Trophoblast cell (in vitro differentiated cells and primary cell): ENCODE measurements around the gene CES3.
"Not testable (repeated sequence)": the region's sequence is repeated elsewhere in the genome, so short reads cannot be mapped to it uniquely, and the experiment has no call there.

Experiments
- DNase-seq, 2 donors: peaks; one replicate each; pipeline ENCODE4 v3.0.0-alpha.2; 2016
- H2AFZ ChIP-seq: 2 replicates; pipeline ENCODE4 v1.6.1; 2013; ENCODE audit warnings: low read length, moderate library complexity, mild to moderate bottlenecking; ENCODE audit not compliant: insufficient read depth, poor library complexity
- H2AK5ac ChIP-seq: 2 replicates; pipeline ENCODE4 v1.6.1; 2013; ENCODE audit warnings: mild to moderate bottlenecking, low read length
- H2BK120ac ChIP-seq: 2 replicates; pipeline ENCODE4 v1.6.1; 2013; ENCODE audit warnings: low read length, mild to moderate bottlenecking, moderate library complexity; ENCODE audit not compliant: insufficient read depth, poor library complexity
- H2BK12ac ChIP-seq: 2 replicates; pipeline ENCODE4 v1.6.1; 2013; ENCODE audit warnings: mild to moderate bottlenecking, low read length, moderate library complexity
- H2BK5ac ChIP-seq: 2 replicates; pipeline ENCODE4 v1.6.1; 2013; ENCODE audit warnings: low read length, low read depth, moderate library complexity, mild to moderate bottlenecking; ENCODE audit not compliant: poor library complexity
- H3K14ac ChIP-seq: 2 replicates; pipeline ENCODE4 v1.6.1; 2013; ENCODE audit warnings: mild to moderate bottlenecking, low read length
- H3K18ac ChIP-seq: 2 replicates; pipeline ENCODE4 v1.6.1; 2013; ENCODE audit warnings: mild to moderate bottlenecking, low read length
- H3K23ac ChIP-seq: 2 replicates; pipeline ENCODE4 v1.6.1; 2013; ENCODE audit warnings: low read length
- H3K27ac ChIP-seq: 2 replicates; pipeline ENCODE4 v1.5.1; 2013; ENCODE audit warnings: low read depth, mild to moderate bottlenecking, inconsistent platforms, low read length, moderate library complexity
- H3K27me3 ChIP-seq: 2 replicates; pipeline ENCODE4 v1.6.1; 2013; ENCODE audit warnings: inconsistent platforms, mild to moderate bottlenecking, low read length, moderate library complexity; ENCODE audit not compliant: insufficient read depth
- H3K36me3 ChIP-seq, 2 experiments: 1 replicate in 1 of 2; 2 replicates in 1 of 2; pipeline ENCODE4 v1.6.1; 2013; ENCODE audit warnings: low read length in 2 of 2, mild to moderate bottlenecking in 2 of 2, moderate library complexity in 1 of 2; ENCODE audit not compliant: insufficient read depth in 2 of 2, control insufficient read depth in 1 of 2
- H3K4ac ChIP-seq: 2 replicates; pipeline ENCODE4 v1.6.1; 2013; ENCODE audit warnings: low read depth, mild to moderate bottlenecking, low read length, moderate library complexity
- H3K4me1 ChIP-seq, 2 experiments: 1 replicate in 1 of 2; 2 replicates in 1 of 2; pipeline ENCODE4 v1.6.1; 2013; ENCODE audit warnings: low read length in 2 of 2, mild to moderate bottlenecking in 2 of 2, moderate library complexity in 1 of 2; ENCODE audit not compliant: insufficient read depth in 2 of 2, control insufficient read depth in 1 of 2
- H3K4me2 ChIP-seq: 2 replicates; pipeline ENCODE4 v1.6.1; 2013; ENCODE audit warnings: inconsistent platforms, mild to moderate bottlenecking, low read length, moderate library complexity
- H3K4me3 ChIP-seq: 2 replicates; pipeline ENCODE4 v1.5.1; 2013; ENCODE audit warnings: mild to moderate bottlenecking, low read depth, low read length, inconsistent platforms
- H3K79me1 ChIP-seq: one replicate; pipeline ENCODE4 v1.6.1; 2013; ENCODE audit warnings: low read length
- H3K79me2 ChIP-seq: 2 replicates; pipeline ENCODE4 v1.6.1; 2013; ENCODE audit warnings: low read length, mild to moderate bottlenecking; ENCODE audit not compliant: control insufficient read depth, insufficient read depth, poor library complexity
- H3K9ac ChIP-seq: 2 replicates; pipeline ENCODE4 v1.6.1; 2013; ENCODE audit warnings: mild to moderate bottlenecking, low read length
- H3K9me3 ChIP-seq: 2 replicates; pipeline ENCODE4 v1.6.1; 2013; ENCODE audit warnings: low read depth, mild to moderate bottlenecking, control low read depth, inconsistent platforms, low read length; ENCODE audit not compliant: insufficient read depth
- H4K12ac ChIP-seq: 2 replicates; pipeline ENCODE4 v1.6.1; 2013; ENCODE audit warnings: low read depth, mild to moderate bottlenecking, low read length, moderate library complexity
- H4K8ac ChIP-seq: 2 replicates; pipeline ENCODE4 v1.6.1; 2013; ENCODE audit warnings: low read depth, mild to moderate bottlenecking, low read length, moderate library complexity
- H4K91ac ChIP-seq: one replicate; pipeline ENCODE4 v1.6.1; 2013; ENCODE audit warnings: low read depth, mild to moderate bottlenecking, low read length, moderate library complexity
- WGBS: extraction: QIAGEN DNeasy Blood & Tissue Kit; methylation state at CpG from one replicate; pipeline ENCODE4 v1.1.7; 2013; ENCODE audit warnings: missing lambda C conversion rate; ENCODE audit not compliant: insufficient read length, insufficient coverage; ENCODE audit errors: extremely low coverage; 5-methylcytosine and 5-hydroxymethylcytosine counted together

Gene CES3

GRCh38 chr16:66973716-66974115 is 12.7 kb downstream of the CES3 start:
- H3K9me3 ChIP-seq: no peaks in the 10 kb centered on the region
- no peak overlapping the region for H4K91ac ChIP-seq
- no peak overlapping the region for H3K23ac ChIP-seq
- H3K27ac ChIP-seq: no peak overlapping the region
- H3K79me1 ChIP-seq: no peaks in the 10 kb centered on the region
- H3K14ac ChIP-seq: no peak overlapping the region
- H2AFZ ChIP-seq: no peak overlapping the region
- no peak overlapping the region for H4K8ac ChIP-seq
- H3K18ac ChIP-seq: no peak overlapping the region
- no peaks in the 10 kb centered on the region for H3K4me1 ChIP-seq
- no peak overlapping the region for H3K4me3 ChIP-seq
- no peak overlapping the region for H2BK5ac ChIP-seq
- no peak overlapping the region for H2BK120ac ChIP-seq
- no peak overlapping the region for H2BK12ac ChIP-seq
- H4K12ac ChIP-seq: no peak overlapping the region
- no peak for DNase-seq
- no peaks in the 10 kb centered on the region for H3K79me2 ChIP-seq
- no peak overlapping the region for H3K9ac ChIP-seq
- no peaks in the 10 kb centered on the region for H3K36me3 ChIP-seq
- WGBS: no CpG with 5 or more reads among the region's 6 CpGs
- H2AK5ac ChIP-seq: no peak overlapping the region
- no peaks in the 10 kb centered on the region for H3K27me3 ChIP-seq
- no peak overlapping the region for H3K4me2 ChIP-seq
- H3K4ac ChIP-seq: no peak overlapping the region

- H2BK12ac ChIP-seq, H3K4me2 ChIP-seq, H3K27me3 ChIP-seq, H3K27ac ChIP-seq, H3K79me2 ChIP-seq, H2AK5ac ChIP-seq, H3K4me3 ChIP-seq, H2AFZ ChIP-seq, H4K8ac ChIP-seq, H3K4me1 ChIP-seq, H4K91ac ChIP-seq, H3K9ac ChIP-seq, H3K4ac ChIP-seq, H3K23ac ChIP-seq, H2BK120ac ChIP-seq, H4K12ac ChIP-seq, H2BK5ac ChIP-seq, DNase-seq, H3K9me3 ChIP-seq, H3K36me3 ChIP-seq, H3K14ac ChIP-seq, H3K18ac ChIP-seq, H3K79me1 ChIP-seq: not testable (repeated sequence)
- WGBS: no CpG with 5 or more reads among the region's 32 CpGs
These were observed 13.3 kb downstream of the CES3 start for GRCh38 chr16:66974156-66974931.

GRCh38 chr16:66974932-66975246 is 13.8 kb downstream of the CES3 start:
- H3K14ac ChIP-seq, H4K12ac ChIP-seq, H3K9ac ChIP-seq, H3K4ac ChIP-seq, DNase-seq, H3K27ac ChIP-seq, H4K91ac ChIP-seq, H2AK5ac ChIP-seq, H3K79me2 ChIP-seq, H3K4me2 ChIP-seq, H3K4me1 ChIP-seq, H2BK12ac ChIP-seq, H2BK5ac ChIP-seq, H2BK120ac ChIP-seq, H3K18ac ChIP-seq, H3K27me3 ChIP-seq, H3K79me1 ChIP-seq, H4K8ac ChIP-seq, H3K23ac ChIP-seq, H3K36me3 ChIP-seq, H3K4me3 ChIP-seq, H2AFZ ChIP-seq, H3K9me3 ChIP-seq: not testable (repeated sequence)
- WGBS: no CpG with 5 or more reads among the region's 11 CpGs

- Histone ChIP-seq H3K27ac (no peak overlapping the region), H3K23ac (no peak overlapping the region), H3K18ac (no peak overlapping the region), H4K91ac (no peak overlapping the region), H2BK5ac (no peak overlapping the region), H3K4me3 (no peak overlapping the region), H3K79me1 (no peaks in the 10 kb centered on the region), H2BK120ac (no peak overlapping the region), H3K4me2 (no peak overlapping the region), H3K79me2 (no peaks in the 10 kb centered on the region), H3K9ac (no peak overlapping the region), H2AFZ (no peak overlapping the region), H4K8ac (no peak overlapping the region), H2BK12ac (no peak overlapping the region), H4K12ac (no peak overlapping the region), H3K36me3 (no peaks in the 10 kb centered on the region), H3K14ac (no peak overlapping the region), H3K4me1 (no peaks in the 10 kb centered on the region), H3K27me3 (no peaks in the 10 kb centered on the region), H3K9me3 (no peaks in the 10 kb centered on the region), H3K4ac (no peak overlapping the region), H2AK5ac (no peak overlapping the region)
- WGBS: no CpG with 5 or more reads among the region's 14 CpGs
- no peak for DNase-seq
These were observed 14.3 kb downstream of the CES3 start for GRCh38 chr16:66975302-66975893.
